ENCODE measurements around the gene ELFN2.

Gene ELFN2

GRCh38 chr22:37358386-37358785 lies 68.9 kb downstream of the ELFN2 start:
- no peak for TF ChIP-seq CTCF (IDR thresholded peaks at IDR 0.05; ENCODE audit: low read depth, low read length)
- H3K4me3 ChIP-seq (ENCODE audit: low read depth, low read length), result no peak overlapping the region

GRCh38 chr22:37357446-37358075 lies 69.7 kb downstream of the ELFN2 start:
- TF ChIP-seq CTCF (IDR thresholded peaks at IDR 0.05; ENCODE audit: low read depth, low read length), result no peak

DNA sequence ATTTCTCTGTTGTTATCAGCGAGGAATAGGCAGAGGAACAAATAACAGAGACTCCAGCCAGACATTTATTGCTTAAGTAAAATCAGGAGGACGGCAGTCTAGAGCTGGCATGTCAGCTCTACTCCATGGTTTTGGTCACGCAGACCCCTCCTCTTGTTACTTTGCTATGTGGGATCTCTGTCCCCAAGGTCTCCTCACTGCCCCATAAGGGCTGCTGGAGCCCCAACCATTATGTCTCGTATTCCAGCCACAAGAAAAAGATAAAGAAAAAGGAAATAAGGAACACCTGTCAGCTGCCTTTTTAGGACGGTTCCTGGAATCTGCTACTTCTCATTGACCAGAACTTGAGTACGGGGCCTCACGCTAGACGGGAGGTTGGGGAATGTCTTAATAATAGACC lies 70.4 kb downstream of the ELFN2 start:
- no peak overlapping the region for H3K4me3 ChIP-seq (ENCODE audit: low read depth, low read length)
- TF ChIP-seq CTCF (IDR thresholded peaks at IDR 0.05; ENCODE audit: low read depth, low read length), result no peak

More at GRCh38 chr22:37357446-37358075, 69.7 kb downstream of the ELFN2 start:
- no peak overlapping the region for H3K4me3 ChIP-seq (ENCODE audit: low read depth, low read length)

DNA sequence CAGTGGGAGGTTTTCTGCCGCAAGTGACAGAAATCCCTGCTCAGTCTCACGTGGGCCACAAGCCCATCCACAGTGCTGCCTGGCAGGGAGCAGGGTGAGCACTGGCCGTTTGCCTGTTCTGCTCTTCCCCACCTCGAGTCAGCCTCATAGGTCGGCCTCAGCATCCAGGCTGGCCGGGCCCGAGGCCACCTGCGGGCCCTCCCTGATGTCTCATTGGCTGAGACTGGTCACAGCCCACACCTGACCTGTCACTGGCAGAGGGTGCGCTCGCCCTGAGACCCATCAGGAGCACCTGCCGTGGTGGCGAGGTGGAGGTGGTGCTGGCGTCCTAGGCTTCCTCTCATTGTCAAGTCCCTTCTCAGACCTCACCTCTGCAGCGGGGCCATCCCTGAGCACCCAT lies 72.1 kb downstream of the ELFN2 start:
- H3K4me3 ChIP-seq (ENCODE audit: low read depth, low read length), result no peak overlapping the region
- TF ChIP-seq CTCF (IDR thresholded peaks at IDR 0.05; ENCODE audit: low read depth, low read length), result no peak

DNA sequence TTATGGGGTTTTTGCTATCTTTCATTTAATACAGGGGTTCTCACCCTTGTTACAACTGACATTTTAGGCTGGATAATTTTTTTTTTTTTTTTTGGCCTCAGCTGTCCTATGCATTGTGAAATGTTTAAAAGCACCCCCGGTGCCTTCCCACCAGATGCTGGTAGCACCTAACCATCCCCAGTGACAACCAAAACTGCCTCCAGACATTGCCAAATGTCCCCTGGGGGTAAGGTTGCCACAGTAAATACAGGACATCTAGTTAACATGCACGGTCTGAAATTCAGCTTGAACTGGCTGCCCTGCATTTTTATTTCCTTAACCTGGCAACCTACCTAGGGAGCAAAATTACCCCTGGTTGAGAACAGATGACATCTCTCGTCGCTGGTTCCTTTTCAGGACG lies 72.6 kb downstream of the ELFN2 start:
- no peak overlapping the region for H3K4me3 ChIP-seq (ENCODE audit: low read depth, low read length)
- TF ChIP-seq CTCF (IDR thresholded peaks at IDR 0.05; ENCODE audit: low read depth, low read length), result no peak

GRCh38 chr22:37354261-37354660 lies 73.0 kb downstream of the ELFN2 start:
- H3K4me3 ChIP-seq (ENCODE audit: low read depth, low read length), result no peak overlapping the region
- no peak for TF ChIP-seq CTCF (IDR thresholded peaks at IDR 0.05; ENCODE audit: low read depth, low read length)

DNA sequence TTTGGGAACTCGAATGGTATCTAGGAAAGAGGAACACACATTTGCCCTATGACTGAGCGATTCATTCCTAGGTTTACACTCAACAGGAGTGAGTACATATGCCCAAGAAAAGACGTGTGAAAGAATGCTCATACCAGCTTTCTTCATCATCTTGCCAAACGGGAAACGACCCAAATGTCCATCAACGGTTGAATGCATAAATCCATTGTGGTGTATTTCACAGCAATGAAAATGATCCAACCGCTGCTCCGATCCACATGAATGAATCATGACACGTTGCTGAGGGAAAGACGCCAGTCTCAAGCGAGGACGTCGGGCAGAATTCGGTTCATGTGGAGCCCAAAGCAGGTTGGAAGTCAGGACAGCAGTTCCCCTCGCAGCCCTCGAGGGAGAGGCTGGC lies 73.4 kb downstream of the ELFN2 start:
- H3K4me3 ChIP-seq (ENCODE audit: low read depth, low read length), result no peak overlapping the region
- TF ChIP-seq CTCF (IDR thresholded peaks at IDR 0.05; ENCODE audit: low read depth, low read length), result no peak
